Measurements from ENCODE around the gene METTL9.
"Not testable (repeated sequence)": the region's sequence is repeated elsewhere in the genome, so short reads cannot be mapped to it uniquely, and the experiment has no call there.

DNA sequence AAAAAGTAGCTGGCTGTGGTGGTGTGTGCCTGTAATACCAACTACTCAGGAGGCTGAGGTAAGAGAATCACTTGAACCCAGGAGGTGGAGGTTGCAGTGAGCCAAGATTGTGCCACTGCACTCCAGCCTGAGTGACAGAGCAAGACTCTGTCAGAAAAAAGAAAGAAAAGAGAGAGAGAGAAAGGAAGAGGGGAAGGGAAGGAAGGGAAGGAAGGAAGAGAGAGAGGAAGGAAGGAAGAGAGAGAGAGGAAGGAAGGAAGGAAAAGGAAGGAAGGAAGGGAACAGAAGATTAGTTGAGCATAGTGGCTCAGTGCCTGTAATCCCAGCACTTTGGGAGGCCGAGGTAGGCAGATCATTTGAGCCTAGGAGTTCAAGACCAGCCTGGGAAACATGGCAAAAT lies 35.0 kb upstream of the METTL9 start:
- not testable (repeated sequence) for TF ChIP-seq EZH2 (IDR thresholded peaks at IDR 0.05); POLR2AphosphoS5 (IDR thresholded peaks at IDR 0.05; ENCODE audit: borderline replicate concordance, low read depth, low read length)
